Body of pancreas (tissue), 4 donors: Measurements from ENCODE around the gene ZNF664. TPM values are rescaled to one million over a fixed set of nuclear protein-coding genes. Genes with fewer than 3 reads are reported as not detected.

Experiments
- ATAC-seq: fragments of 150-250 bp; one replicate; pipeline ENCODE4 v1.9.1; 2016
- DNase-seq, 4 donors: peaks; one replicate each; pipeline ENCODE4 v3.0.0-alpha.2; 2019
- H3K27ac ChIP-seq, 4 donors: fragments of 200-600 bp; sonication (generic); 1 replicate in 3 of 4; 2 replicates in 1 of 4; pipeline versions ENCODE4 v1.5.1 to v1.6.1; 2016 to 2019; ENCODE audit warnings: mild to moderate bottlenecking in 1 of 4, mixed read lengths in 1 of 4, moderate library complexity in 1 of 4
- H3K27me3 ChIP-seq, 2 donors: fragments of 200-600 bp; sonication (generic); one replicate each; pipeline ENCODE4 v1.6.0; 2016; ENCODE audit warnings: mild to moderate bottlenecking in 1 of 2
- H3K36me3 ChIP-seq, 2 donors: fragments of 200-600 bp; sonication (generic); replicated peaks in 1 of 2; 2 replicates each; pipeline ENCODE4 v1.5.1; 2016; ENCODE audit warnings: low read depth in 2 of 2; ENCODE audit not compliant: insufficient read depth in 1 of 2
- H3K4me1 ChIP-seq: fragments of 200-600 bp; sonication (generic); one replicate; pipeline ENCODE4 v1.6.0; 2016
- H3K4me3 ChIP-seq, 2 donors: fragments of 200-600 bp; sonication (generic); 1 replicate in 1 of 2; 2 replicates in 1 of 2; pipeline ENCODE4 v1.5.1; 2016 to 2019
- H3K9me3 ChIP-seq, 3 donors: fragments of 200-600 bp; sonication (generic); 1 replicate in 2 of 3; 2 replicates in 1 of 3; pipeline ENCODE4 v1.5.1; 2016
- CTCF ChIP-seq, 7 experiments: fragments of 450-650 bp in 4 of 7; fragments of 200-600 bp in 3 of 7; sonication (generic) in 3 of 7; IDR thresholded peaks; one replicate each; pipeline ENCODE4 v1.5.1; 2016 to 2019; ENCODE audit warnings: antibody characterized with exemption in 7 of 7
- POLR2A ChIP-seq, 3 donors: fragments of 450-650 bp; IDR thresholded peaks; one replicate each; pipeline ENCODE4 v1.6.1; 2016; ENCODE audit warnings: antibody characterized with exemption in 3 of 3, mild to moderate bottlenecking in 2 of 3
- WGBS, 2 donors: methylation state at CpG; one replicate each; pipeline ENCODE4 v1.1.5; 2017; 5-methylcytosine and 5-hydroxymethylcytosine counted together
- intact Hi-C: fragments of 100-400 bp; cut with DNase I; formaldehyde crosslinking; loops from one replicate; pipeline ENCODE4 v1.15.1; 2023
- total RNA-seq, 2 donors: library from RNA; depleted of rRNA; stranded (reverse); fragments of >200 nt; gene quantifications; one replicate each; pipeline ENCODE4 v1.1.0, GENCODE V29; 2016

Gene ZNF664
- total RNA-seq, 2 donors from 2014 or later: 32.6 to 53.2 TPM

- H3K27me3 ChIP-seq: no peaks in the 10 kb centered on the region
- H3K27ac ChIP-seq: no peak overlapping the region
- H3K36me3 ChIP-seq: peaks cover 1 to 7% of the 10 kb centered on the region in 2 donors
- no peaks in the 10 kb centered on the region for H3K9me3 ChIP-seq
- no peak overlapping the region for H3K4me3 ChIP-seq
- intact Hi-C loops: no loop called here
- WGBS, 2 donors: 86 to 94% methylated on average over 2 to 16 of the region's 16 CpGs
- no peak for TF ChIP-seq CTCF (IDR thresholded peaks at IDR 0.05)
- TF ChIP-seq POLR2A (IDR thresholded peaks at IDR 0.05): no peak
- ATAC-seq (no peak), DNase-seq (no peak)
- no peaks in the 10 kb centered on the region for H3K4me1 ChIP-seq
Observed at GRCh38 chr12:123942911-123943648, 29.9 kb upstream of the ZNF664 start.

GRCh38 chr12:123943816-123944215 lies 29.2 kb upstream of the ZNF664 start:
- DNase-seq: no peak
- no peak for TF ChIP-seq CTCF (IDR thresholded peaks at IDR 0.05)
- TF ChIP-seq POLR2A (IDR thresholded peaks at IDR 0.05): no peak
- no peak for ATAC-seq
- peaks cover 1 to 7% of the 10 kb centered on the region in 2 donors for H3K36me3 ChIP-seq
- H3K27me3 ChIP-seq: no peaks in the 10 kb centered on the region
- H3K4me1 ChIP-seq: no peaks in the 10 kb centered on the region
- intact Hi-C loops: no loop called here
- H3K27ac ChIP-seq: no peak overlapping the region
- H3K9me3 ChIP-seq: no peaks in the 10 kb centered on the region
- H3K4me3 ChIP-seq: no peak overlapping the region
- WGBS, 2 donors: 78 to 91% methylated on average over 5 of the region's 5 CpGs

GRCh38 chr12:123944696-123945095 lies 28.3 kb upstream of the ZNF664 start:
- DNase-seq (no peak), ATAC-seq (no peak)
- Histone ChIP-seq H3K4me3 (no peak overlapping the region), H3K36me3 (peaks cover 1 to 7% of the 10 kb centered on the region in 2 donors), H3K27ac (no peak overlapping the region), H3K4me1 (no peaks in the 10 kb centered on the region), H3K27me3 (no peaks in the 10 kb centered on the region), H3K9me3 (no peaks in the 10 kb centered on the region)
- WGBS, 2 donors: 81 to 95% methylated on average over 10 of the region's 10 CpGs
- TF ChIP-seq CTCF (IDR thresholded peaks at IDR 0.05): no peak
- no peak for TF ChIP-seq POLR2A (IDR thresholded peaks at IDR 0.05)
- intact Hi-C loops: no loop called here

DNA sequence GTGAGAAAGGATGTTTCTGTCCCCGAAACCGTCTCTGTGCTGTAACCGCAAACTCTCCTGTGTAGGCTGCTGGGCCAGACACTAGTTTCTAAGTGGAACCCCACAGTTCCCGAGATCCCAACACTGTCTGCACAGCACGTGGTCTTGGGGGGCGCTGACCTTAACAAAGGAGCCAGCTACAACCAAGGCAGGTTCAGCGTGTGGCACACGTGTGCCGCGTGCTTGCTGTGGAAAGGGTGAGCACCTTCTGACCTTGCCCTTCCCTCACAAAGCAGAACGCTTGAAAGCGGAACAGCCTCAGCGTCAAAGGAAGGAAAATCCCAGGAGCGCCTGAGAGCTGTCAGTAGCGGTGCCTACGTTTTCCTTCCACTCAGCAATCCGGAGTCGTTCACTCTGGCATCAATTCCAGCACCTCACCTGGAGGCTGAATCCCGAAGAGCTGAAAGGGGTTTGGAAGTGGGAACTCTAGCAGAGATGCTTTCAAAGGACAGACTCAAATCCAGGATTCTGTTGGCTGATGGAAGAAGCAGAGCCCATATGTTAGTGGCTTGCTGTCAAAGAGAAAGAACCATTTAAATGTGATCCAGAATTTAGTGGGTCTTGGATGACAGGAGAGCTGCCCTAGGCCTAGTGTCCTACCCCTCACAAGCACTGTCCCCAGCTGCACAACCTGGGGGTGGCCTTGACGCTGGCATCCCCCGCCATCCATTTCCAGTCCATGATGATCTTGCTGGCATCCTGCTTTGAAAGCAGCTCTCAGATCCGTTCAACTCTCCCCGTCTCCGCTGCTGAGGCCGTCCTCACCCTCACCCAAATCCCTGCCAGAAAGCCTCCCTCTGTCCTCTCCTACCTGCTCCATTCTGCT lies 27.5 kb upstream of the ZNF664 start:
- H3K36me3 ChIP-seq: peaks cover 1 to 7% of the 10 kb centered on the region in 2 donors
- peaks cover 5% of the 10 kb centered on the region for H3K4me1 ChIP-seq
- ATAC-seq (no peak), DNase-seq (no peak)
- intact Hi-C loops: no loop called here
- 87 to 88% methylated on average over 20 to 25 of the region's 25 CpGs for WGBS, 2 donors
- no peaks in the 10 kb centered on the region for H3K27me3 ChIP-seq
- H3K9me3 ChIP-seq: no peaks in the 10 kb centered on the region
- no peak overlapping the region for H3K27ac ChIP-seq
- TF ChIP-seq CTCF (IDR thresholded peaks at IDR 0.05): no peak
- H3K4me3 ChIP-seq: no peak overlapping the region
